Left ventricle myocardium inferior (tissue), 1 donor: Measurements from ENCODE around the gene RNASE4. TPM values are rescaled to one million over a fixed set of nuclear protein-coding genes. Genes with fewer than 3 reads are reported as not detected.

Source experiments
- DNase-seq: peaks from one replicate; pipeline ENCODE4 v3.0.0-alpha.2; 2020
- H3K27ac ChIP-seq: fragments of 200-600 bp; replicated peaks from 2 replicates; pipeline ENCODE4 v1.8.0; 2021
- H3K27me3 ChIP-seq: fragments of 200-600 bp; 2 replicates; pipeline ENCODE4 v1.8.0; 2021; ENCODE audit warnings: low read depth
- H3K36me3 ChIP-seq: fragments of 200-600 bp; 2 replicates; pipeline ENCODE4 v1.8.0; 2021
- H3K4me1 ChIP-seq: fragments of 200-600 bp; 2 replicates; pipeline ENCODE4 v1.8.0; 2021
- H3K4me3 ChIP-seq: fragments of 200-600 bp; 2 replicates; pipeline ENCODE4 v1.8.0; 2021; ENCODE audit warnings: mild to moderate bottlenecking, moderate library complexity
- H3K9me3 ChIP-seq: fragments of 200-600 bp; replicated peaks from 2 replicates; pipeline ENCODE4 v1.8.0; 2021
- intact Hi-C: fragments of 100-400 bp; cut with micrococcal nuclease; formaldehyde crosslinking; loops from one replicate; pipeline ENCODE4 v1.11.0; 2022
- total RNA-seq: library from RNA; stranded (reverse); fragmentation: NEBNext Ultra II Directional; extraction: Animal tissue kit (Norgen Biotek cat#: 25700); gene quantifications from one replicate; pipeline ENCODE4 v1.2.1, GENCODE V29; 2021
- TF ChIP-seq, protein P1 (sequence below): fragments of 200-600 bp; IDR thresholded peaks from 2 replicates; pipeline ENCODE4 v1.8.0; 2021; ENCODE audit warnings: antibody characterized with exemption, mild to moderate bottlenecking, borderline replicate concordance
- donor health status: DM: no; HTN: yes; CAD: no; lungs with severe emphysema.

Gene RNASE4
- total RNA-seq, 1 donor from 2014 or later = 9.0 TPM

DNA sequence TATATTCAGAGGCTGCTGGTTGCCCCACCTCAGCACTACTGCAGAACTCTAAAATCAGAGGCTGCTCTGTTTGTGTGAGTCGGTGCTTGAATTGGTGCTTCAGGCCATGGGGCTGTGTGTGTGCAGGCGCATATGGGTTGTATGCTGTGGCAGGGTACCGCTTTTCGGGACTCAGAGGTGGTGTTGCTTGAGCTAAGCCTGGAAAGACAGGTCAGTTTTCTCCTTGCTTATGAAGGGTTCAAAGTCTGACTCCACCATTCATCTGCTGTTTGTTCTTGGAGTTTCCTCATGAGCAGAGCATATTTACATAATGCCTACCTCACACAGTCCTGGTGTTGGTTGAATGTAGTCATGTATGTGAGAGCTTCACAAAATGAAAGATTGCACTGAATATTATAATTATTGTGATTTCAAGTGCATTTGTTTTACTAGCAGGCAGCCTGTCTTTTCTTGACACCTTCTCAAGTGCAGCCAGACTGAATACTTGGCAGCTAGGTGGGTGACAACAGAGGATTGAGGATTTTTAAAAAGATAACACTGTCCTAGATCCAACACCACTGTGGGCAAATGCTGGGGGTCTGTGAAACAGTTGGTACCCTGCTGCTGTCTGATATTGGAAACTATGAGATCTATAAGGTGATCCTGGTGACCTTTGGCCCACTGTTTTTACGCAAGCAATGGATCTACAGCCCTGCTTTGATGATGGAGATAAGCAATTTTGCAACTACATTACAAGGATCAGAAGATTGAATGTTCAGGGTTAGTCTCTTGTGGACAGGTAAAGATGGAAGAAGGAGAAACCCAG, 3.2 kb downstream of the RNASE4 start:
- intact Hi-C loops = no loop called here

DNA sequence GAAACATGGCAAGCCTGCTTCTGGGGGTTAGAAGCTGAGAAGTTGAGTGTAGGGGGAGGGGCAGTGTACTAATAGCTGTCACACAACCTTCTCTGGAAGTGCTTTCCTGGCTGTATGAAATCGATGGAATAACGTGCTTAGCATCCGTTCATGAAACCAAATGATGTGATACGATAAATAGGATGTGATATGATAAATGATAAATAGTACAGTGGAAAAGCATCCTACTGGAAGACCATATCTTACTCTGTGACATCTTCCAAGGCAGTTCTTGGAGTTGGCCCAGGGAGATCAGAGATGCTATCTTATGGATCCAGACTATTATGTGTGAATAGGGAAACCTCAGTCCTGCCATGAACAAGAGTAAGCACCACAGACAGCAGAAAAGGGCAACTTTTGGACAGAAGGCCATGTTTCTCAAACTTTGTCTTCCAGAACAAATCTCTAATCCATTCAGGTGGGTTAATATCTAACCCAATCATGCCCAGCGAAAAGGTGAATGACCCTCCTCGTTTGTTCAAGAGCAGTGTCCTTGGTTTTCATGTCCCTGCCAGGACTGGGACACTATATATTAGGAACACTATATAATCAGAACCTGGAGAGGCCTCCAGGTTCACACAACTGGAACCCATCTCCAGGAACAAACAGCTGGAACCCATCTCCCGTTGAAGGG, 3.9 kb downstream of the RNASE4 start, which contains the start of gene ANG:
ANG (plus strand) TSS at position 598 of the 673 bp plus-strand sequence. CDS start 4,801 bp downstream, outside the sequence.
- intact Hi-C loops = no loop called here
- no peak within 1 kb of the TSS for H3K4me3 ChIP-seq
- no peak within 1 kb of the TSS for H3K27ac ChIP-seq
- H3K4me1 ChIP-seq = peaks cover 42% of the 10 kb centered on the region
- no peaks in the 10 kb centered on the region for H3K27me3 ChIP-seq
- no peaks in the 10 kb centered on the region for H3K9me3 ChIP-seq
- no peak for DNase-seq
- no peaks in the 10 kb centered on the region for H3K36me3 ChIP-seq
- TF ChIP-seq, protein P1, sequence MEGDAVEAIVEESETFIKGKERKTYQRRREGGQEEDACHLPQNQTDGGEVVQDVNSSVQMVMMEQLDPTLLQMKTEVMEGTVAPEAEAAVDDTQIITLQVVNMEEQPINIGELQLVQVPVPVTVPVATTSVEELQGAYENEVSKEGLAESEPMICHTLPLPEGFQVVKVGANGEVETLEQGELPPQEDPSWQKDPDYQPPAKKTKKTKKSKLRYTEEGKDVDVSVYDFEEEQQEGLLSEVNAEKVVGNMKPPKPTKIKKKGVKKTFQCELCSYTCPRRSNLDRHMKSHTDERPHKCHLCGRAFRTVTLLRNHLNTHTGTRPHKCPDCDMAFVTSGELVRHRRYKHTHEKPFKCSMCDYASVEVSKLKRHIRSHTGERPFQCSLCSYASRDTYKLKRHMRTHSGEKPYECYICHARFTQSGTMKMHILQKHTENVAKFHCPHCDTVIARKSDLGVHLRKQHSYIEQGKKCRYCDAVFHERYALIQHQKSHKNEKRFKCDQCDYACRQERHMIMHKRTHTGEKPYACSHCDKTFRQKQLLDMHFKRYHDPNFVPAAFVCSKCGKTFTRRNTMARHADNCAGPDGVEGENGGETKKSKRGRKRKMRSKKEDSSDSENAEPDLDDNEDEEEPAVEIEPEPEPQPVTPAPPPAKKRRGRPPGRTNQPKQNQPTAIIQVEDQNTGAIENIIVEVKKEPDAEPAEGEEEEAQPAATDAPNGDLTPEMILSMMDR = no peak

More for the DNA sequence above, 3.2 kb downstream of the RNASE4 start:
- Histone ChIP-seq H3K36me3 (no peaks in the 10 kb centered on the region), H3K9me3 (no peaks in the 10 kb centered on the region), H3K27me3 (no peaks in the 10 kb centered on the region), H3K4me3 (peak overlapping the region; percentile 87), H3K4me1 (peaks cover 49% of the 10 kb centered on the region), H3K27ac (no peak overlapping the region)
- no peak for DNase-seq
- TF ChIP-seq, protein P1 = no peak

DNA sequence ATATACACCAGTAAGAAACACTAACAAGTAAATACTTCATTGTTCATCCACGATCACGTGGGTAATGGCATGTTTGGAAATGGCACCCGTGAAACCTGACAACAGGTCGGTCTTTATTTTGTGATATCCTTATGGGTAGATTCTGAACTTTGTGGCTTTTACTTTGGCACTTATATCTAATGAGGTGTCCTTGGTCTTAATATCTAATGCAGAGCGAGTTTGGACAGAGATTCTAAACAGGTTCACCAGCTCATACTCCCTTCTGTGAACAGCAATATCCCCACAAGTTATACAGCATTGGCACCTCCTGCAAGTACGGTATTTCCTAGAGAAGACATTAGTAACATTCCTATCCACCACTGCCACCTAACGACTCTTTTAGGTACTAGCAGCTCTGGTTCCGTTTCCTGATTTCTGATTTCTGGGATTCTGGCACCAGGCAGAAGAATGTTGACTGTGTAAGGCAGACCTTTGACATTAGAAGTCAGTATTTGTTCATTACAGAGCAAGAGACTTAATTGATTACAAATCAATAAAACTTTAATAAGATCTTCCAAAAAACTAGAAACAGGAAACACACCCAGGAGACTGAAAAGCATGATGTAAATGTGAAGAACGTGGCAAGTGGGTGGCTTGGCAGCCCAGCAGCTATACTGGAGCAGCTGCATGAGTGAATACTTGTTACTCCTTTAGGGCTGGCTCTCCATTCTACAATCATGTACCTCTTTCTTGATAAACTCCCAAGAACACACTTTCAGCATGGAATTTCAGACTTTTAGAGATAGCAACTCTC, 6.7 kb downstream of the RNASE4 start:
- DNase-seq = no peak
- H3K27ac ChIP-seq = no peak overlapping the region
- intact Hi-C loops = no loop called here
- H3K4me1 ChIP-seq = peaks cover 17% of the 10 kb centered on the region
- no peaks in the 10 kb centered on the region for H3K36me3 ChIP-seq
- TF ChIP-seq, protein P1 = peak; percentile 94
- H3K27me3 ChIP-seq = no peaks in the 10 kb centered on the region
- no peaks in the 10 kb centered on the region for H3K9me3 ChIP-seq
- H3K4me3 ChIP-seq = no peak overlapping the region

DNA sequence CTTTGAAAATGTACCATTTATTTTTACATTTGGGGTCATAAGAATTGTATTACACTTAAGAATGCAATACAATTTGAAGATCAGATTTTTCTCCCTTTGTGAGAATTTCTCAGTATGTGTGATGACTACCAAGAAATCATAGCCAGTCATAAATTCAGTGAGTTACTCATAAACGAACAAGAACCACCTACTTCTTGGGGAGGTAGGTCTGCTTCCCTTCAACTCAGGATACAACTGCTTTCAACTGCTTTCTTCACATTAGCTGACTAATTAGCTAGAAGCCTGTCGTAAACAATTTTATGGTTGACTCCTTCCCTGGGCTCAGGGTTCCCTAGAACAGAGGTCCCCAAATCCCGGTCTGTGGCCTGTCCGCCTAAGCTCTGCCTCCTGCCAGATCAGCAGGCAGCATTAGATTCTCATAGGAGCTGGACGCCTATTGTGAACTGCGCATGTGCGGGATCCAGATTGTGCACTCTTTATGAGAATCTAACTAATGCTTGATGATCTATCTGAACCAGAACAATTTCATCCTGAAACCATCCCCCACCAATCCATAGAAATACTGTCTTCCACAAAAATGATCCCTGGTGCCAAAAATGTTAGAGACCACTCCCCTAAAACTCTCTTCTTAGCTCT, 7.9 kb downstream of the RNASE4 start:
- Histone ChIP-seq H3K27ac (no peak overlapping the region), H3K4me1 (peaks cover 7% of the 10 kb centered on the region), H3K27me3 (no peaks in the 10 kb centered on the region), H3K36me3 (no peaks in the 10 kb centered on the region), H3K9me3 (no peaks in the 10 kb centered on the region), H3K4me3 (no peak overlapping the region)
- DNase-seq = no peak
- intact Hi-C loops = no loop called here
- TF ChIP-seq, protein P1 = no peak

DNA sequence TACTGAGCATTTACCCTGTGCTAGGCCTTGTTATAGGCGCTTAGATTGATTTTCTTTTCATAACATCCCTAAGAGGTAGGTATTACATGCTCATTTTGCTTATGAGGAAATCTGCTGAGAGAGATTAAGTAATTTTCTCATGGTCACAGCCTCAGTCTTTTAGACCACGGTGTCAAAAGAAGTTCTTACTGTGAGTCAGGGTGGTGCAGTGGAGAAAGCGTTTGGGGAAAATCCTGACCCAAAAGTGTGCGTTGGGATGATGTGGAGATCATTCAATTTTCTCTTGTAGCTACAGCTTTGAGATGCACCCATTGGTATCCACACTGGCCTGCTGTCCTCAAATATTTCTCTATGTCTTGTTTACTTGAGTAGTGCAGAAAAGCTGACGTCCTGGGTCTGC, 12.4 kb downstream of the RNASE4 start:
- intact Hi-C loops = loop anchor here (5.0 kb wide), 2 partner anchors 161 to 176 kb away; no protein-coding TSS in a partner anchor
- H3K36me3 ChIP-seq = no peaks in the 10 kb centered on the region

More for the DNA sequence above, 12.4 kb downstream of the RNASE4 start:
- Histone ChIP-seq H3K4me1 (peaks cover 5% of the 10 kb centered on the region), H3K27ac (no peak overlapping the region), H3K9me3 (no peaks in the 10 kb centered on the region), H3K4me3 (no peak overlapping the region), H3K27me3 (no peaks in the 10 kb centered on the region)
- no peak for DNase-seq
- TF ChIP-seq, protein P1 = no peak
